HG02852 (cell line): ENCODE measurements around the gene ARPC1B.
A peak's percentile ranks its signal among the peaks of the same experiment; 100 is the strongest.
"Not testable (repeated sequence)": the region's sequence is repeated elsewhere in the genome, so short reads cannot be mapped to it uniquely, and the experiment has no call there.

Experiments
- ATAC-seq: cut with Tn5 transposase; IDR thresholded peaks from one replicate; pipeline ENCODE4 v1.9.1; 2021; ENCODE audit warnings: mild to moderate bottlenecking, moderate library complexity; ENCODE audit not compliant: unreplicated experiment

The ARPC1B gene

GRCh38 chr7:99374111-99375064 lies at the start of gene ARPC1B:
Gene ARPC1B, plus strand, starts transcription at chr7:99374730. Its CDS starts 10,985 bp downstream, at chr7:99385715.
- ATAC-seq: peak; percentile 64

DNA sequence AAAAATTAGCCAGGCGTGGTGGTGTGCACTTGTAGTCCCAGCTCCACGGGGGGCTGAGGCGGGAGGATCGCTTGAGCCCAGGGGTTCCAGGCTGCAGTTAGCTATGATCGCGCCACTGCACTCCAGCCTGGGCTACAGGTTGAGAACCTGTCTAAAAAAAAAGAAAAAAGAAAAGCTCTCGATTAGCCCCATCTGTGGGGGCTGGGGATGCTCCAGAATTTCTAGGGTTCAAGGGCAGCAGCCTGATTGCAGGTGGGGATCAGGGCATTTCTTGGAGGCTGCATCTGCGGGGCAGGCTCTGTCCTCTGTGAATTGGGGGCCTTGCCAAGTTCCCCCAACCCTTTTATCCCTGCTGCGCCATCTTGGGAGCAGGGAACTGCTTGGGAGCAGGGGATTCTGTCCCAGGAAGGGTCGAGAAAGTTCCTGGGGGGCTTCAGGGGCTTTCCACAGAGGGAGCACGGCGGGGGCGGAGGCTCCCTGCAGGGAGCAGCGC lies 49.5 kb upstream of the ARPC1B start:
- ATAC-seq: no peak

DNA sequence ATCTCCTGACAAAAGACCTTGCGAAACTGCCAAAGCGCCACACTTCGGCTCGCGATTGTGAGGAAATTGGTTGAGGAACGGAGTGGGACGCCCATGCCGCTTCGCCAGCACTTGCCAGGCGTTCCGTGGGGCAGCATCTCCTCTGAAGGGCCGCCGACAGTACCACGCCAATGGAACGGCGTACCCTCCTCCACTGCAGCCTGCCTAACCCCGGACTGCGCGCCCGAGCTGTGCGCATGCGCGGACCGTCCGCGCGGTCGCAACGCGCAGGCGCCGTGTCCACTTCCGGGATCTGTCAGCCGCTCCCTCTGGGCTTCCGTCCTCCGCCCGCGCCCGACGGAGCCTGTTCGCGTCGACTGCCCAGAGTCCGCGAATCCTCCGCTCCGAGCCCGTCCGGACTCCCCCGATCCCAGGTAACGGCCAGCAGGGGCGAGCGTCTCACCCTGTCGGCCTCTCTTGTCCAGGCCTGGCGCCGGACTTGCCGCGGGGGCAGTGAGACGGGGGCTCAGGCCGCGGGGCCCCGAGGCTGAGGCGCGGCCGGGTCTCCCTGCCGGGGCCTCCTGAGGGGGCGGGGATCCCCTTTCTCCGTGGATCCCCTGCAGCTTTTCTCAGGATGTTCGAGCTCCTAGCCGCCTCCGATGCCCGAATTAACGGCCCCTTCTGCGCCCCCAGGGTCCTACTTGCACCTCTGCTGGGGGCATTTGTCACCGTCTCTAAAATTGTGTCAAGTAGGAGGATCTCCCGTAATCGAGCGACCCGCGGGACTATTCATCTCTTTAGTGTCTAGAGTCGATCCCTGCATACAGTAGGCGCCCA lies 48.7 kb upstream of the ARPC1B start, which contains the start of gene ARPC1A:
Gene ARPC1A (plus strand): TSS at position 307 of the 816 bp plus-strand sequence. CDS start 7,456 bp downstream, outside the sequence.
- peak; percentile 88 for ATAC-seq

- no peak for ATAC-seq
Observed at GRCh38 chr7:99326408-99326782, 48.1 kb upstream of the ARPC1B start.

- not testable (repeated sequence) for ATAC-seq
Observed at GRCh38 chr7:99330314-99330961, 44.1 kb upstream of the ARPC1B start.

- no peak for ATAC-seq
Observed at GRCh38 chr7:99331002-99331401, 43.5 kb upstream of the ARPC1B start.

DNA sequence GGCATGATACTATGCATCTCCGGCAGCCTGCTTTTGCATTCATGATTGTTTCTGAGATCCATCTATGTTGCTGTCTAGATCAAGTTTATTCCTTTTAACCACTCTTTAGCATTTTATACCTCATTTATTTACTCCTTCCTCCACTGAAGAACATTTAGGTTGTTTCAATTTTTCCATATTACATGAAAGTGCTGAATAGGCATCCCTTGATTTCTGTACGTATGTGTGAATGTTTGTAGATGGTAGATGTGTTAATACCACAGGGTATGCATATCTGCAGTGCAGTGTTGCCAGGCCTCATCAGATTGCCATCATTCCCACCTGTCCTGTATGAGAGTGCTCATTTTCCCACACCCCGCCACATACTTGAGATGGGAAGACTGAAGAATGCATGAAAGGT lies 34.9 kb upstream of the ARPC1B start:
- ATAC-seq: no peak

- ATAC-seq: no peak
Observed at GRCh38 chr7:99340659-99341058, 33.9 kb upstream of the ARPC1B start.

- ATAC-seq: no peak
Observed at GRCh38 chr7:99344061-99344647, 30.4 kb upstream of the ARPC1B start.

DNA sequence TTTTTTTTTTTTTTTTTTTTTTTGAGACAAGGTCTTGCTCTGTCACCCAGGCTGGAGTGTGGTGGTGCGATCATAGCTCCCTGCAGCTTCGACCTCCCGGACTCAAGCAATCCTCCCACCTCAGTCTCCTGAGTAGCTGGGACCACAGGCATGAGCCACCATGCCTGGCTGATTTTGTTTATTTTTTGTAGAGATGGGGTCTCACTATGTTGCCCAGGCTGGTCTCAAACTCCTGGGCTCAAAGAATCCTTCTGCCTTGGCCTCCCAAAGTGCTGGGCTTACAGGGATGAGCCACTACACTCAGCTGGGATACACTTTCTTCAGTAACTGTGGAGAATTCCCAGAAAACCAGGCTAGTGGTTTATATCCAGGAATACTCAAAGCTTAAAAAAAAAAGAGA lies 23.9 kb upstream of the ARPC1B start:
- not testable (repeated sequence) for ATAC-seq

DNA sequence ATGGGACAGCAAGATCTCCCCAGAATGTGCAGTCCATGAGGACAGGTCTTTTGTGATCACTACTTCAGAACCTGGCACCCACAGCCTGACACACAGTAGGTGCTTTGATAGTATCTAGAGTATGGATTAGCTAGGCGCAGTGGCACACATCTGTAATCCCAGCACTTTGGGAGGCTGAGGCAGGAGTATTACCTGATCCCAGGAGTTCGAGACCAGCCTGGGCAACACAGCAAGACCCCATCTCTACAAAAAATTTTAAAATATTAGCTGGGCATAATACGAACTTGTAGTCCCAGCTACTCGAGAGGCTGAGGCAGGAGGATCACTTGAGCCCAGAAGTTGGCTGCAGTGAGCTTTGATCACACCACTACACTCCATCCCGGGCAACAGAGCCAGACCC lies 22.3 kb upstream of the ARPC1B start:
- ATAC-seq: no peak

DNA sequence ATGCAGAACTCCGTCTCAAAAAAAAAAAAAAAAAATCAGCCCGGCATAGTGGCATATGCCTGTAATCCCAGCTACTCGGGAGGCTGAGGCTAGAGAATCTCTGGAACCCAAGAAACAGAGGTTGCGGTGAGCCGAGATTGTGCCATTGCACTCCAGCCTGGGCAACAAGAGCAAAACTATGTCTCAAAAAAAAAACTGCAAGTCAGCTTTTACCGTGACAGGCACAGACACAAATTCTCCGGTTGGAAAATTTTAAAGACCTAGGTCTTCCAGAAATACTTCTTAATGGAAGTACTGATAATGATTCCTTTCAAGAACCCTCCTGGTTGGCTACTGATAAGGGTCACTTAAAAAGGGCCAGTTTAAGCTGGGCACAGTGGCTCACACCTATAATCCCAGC lies 19.4 kb upstream of the ARPC1B start:
- no peak for ATAC-seq

DNA sequence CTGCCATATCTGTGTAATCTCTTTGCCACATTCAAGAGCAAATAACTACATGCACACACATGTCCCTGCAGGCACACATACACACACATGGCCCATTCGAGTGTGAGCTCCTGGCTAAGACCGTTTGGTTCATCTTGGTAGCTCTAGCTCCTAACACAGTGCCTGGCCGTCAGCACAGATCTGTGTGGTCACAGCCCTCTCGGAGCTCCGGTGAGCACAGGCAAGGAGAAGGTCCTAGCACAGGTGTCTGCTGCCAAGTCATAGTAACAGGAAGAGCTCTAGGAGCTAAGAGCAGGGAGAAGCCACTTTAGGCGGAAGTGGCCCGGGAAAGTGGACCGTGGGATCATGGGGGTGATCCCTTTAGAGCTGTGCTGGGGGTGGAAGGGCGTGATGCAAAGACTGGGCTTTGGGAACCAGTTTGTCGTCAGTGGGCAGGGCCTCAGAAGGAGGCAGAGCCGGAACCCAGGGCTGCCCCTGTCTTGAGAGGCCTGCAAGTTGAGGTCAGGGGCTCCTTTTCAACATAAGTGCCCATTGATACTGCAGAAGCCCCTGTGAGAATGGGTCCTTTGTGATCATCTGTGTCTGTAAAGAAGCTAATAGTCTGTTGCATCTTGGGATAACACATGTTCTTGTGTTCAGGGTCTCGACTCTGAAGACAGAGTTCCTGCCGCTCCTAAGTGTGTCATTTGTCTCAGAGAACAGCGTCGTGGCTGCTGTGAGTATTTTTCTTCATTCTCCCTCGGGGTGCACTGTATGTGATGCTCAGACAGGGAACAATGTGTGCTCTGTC lies 16.6 kb upstream of the ARPC1B start:
- no peak for ATAC-seq

DNA sequence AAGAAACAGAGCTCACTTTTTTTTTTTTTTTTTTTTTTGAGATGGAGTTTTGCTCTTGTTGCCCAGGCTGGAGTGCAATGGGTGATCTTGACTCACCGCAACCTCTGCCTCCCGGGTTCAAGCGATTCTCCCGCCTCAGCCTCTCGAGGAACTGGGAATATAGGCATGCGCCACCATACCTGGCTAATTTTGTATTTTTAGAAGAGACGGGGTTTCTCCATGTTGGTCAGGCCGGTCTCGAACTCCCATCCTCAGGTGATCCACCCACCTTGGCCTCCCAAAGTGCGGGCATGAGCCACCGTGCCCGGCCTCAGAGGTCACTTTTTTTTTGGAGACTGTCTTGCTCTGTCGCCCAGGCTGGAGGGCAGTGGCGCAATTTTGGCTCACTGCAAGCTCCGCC lies 16.0 kb upstream of the ARPC1B start:
- ATAC-seq: not testable (repeated sequence)

- ATAC-seq: no peak
Observed at GRCh38 chr7:99359465-99360154, 14.9 kb upstream of the ARPC1B start.

DNA sequence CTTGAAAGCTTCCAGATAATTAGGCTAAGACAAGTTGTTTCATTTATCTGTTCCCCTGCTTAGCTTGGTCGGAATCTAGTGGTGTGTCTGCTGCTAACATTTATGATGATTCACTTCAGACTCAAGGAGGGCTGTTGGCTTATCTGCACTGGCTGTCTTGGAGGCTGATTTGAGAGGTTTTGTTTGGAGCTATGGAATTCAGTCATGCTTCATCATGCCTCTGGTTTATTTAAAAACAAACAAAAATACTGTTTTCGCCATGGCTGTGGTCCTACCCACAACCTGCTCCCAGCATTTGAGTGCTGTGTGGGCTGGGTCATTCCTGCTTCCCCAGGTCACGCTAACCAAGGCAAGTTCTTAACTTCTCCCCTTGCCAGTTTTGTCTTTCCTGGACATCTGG lies 11.7 kb upstream of the ARPC1B start:
- ATAC-seq: no peak

DNA sequence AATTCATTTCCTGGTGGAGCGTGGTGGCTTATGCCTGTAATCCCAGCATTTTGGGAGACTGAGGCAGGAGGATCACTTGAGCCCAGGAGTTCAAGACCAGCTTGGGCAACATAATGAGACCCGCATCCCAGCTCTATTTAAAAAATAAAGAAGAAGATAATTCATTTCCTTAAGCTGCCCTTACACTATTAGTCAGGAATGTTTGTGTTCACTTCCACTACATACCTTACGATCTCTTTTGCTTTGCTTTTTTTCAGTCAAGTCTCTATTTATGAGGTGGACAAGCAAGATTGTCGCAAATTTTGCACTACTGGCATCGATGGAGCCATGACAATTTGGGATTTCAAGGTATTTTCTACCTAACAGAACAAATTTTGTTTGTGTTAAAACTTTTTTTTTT lies 11.2 kb upstream of the ARPC1B start:
- ATAC-seq: no peak

GRCh38 chr7:99365318-99366141 lies 9.0 kb upstream of the ARPC1B start:
- no peak for ATAC-seq
